Ectodermal cell (in vitro differentiated cells): ENCODE measurements around the gene CAVIN3. TPM values are rescaled to one million over a fixed set of nuclear protein-coding genes. Genes with fewer than 3 reads are reported as not detected.

ENCODE experiments used
- H3K27ac ChIP-seq: 2 replicates; pipeline ENCODE4 v1.7.0; 2013; ENCODE audit warnings: mild to moderate bottlenecking, low read depth, low read length; ENCODE audit not compliant: insufficient read depth, poor library complexity, severe bottlenecking
- H3K27me3 ChIP-seq: 2 replicates; pipeline ENCODE4 v1.7.0; 2013; ENCODE audit warnings: mild to moderate bottlenecking, low read length; ENCODE audit not compliant: insufficient read depth, control insufficient read depth, poor library complexity, severe bottlenecking
- H3K36me3 ChIP-seq: one replicate; pipeline ENCODE4 v1.7.0; 2013; ENCODE audit warnings: low read length; ENCODE audit not compliant: control insufficient read depth, insufficient read depth
- H3K4me1 ChIP-seq: one replicate; pipeline ENCODE4 v1.7.0; 2013; ENCODE audit warnings: low read length; ENCODE audit not compliant: control insufficient read depth, insufficient read depth
- H3K4me3 ChIP-seq: 2 replicates; pipeline ENCODE4 v1.7.0; 2013; ENCODE audit warnings: low read depth, low read length, control low read depth; ENCODE audit not compliant: insufficient read depth
- H3K9me3 ChIP-seq: 2 replicates; pipeline ENCODE4 v1.7.0; 2013; ENCODE audit warnings: mild to moderate bottlenecking, low read length, moderate library complexity; ENCODE audit not compliant: control insufficient read depth
- WGBS, 2 experiments: methylation state at CpG; one replicate each; pipeline ENCODE4 v1.1.7; 2013; ENCODE audit warnings: missing lambda C conversion rate in 2 of 2; 5-methylcytosine and 5-hydroxymethylcytosine counted together
- polyA plus RNA-seq, 4 experiments: library from polyadenylated mRNA; stranded (reverse); fragments of 50-300 nt; gene quantifications; one replicate each; pipeline ENCODE4 v1.2.3, GENCODE V29; 2013

The CAVIN3 gene, protein sequence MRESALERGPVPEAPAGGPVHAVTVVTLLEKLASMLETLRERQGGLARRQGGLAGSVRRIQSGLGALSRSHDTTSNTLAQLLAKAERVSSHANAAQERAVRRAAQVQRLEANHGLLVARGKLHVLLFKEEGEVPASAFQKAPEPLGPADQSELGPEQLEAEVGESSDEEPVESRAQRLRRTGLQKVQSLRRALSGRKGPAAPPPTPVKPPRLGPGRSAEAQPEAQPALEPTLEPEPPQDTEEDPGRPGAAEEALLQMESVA
- 11.8 TPM for polyA plus RNA-seq (2013, experiment 1 of 4)
- 12.6 TPM for polyA plus RNA-seq (2013, experiment 2 of 4)
- 10.5 TPM for polyA plus RNA-seq (2013, experiment 3 of 4)
- polyA plus RNA-seq (2013, experiment 4 of 4), result 10.9 TPM

GRCh38 chr11:6320411-6321155 is at the start of gene CAVIN3:
TSS of gene CAVIN3 (minus strand) at chr11:6320501. CDS start at chr11:6320476, 25 bp downstream.
- peak within 1 kb of the TSS; percentile 86 for H3K27ac ChIP-seq
- no peaks in the 10 kb centered on the region for H3K27me3 ChIP-seq
- H3K9me3 ChIP-seq, result no peaks in the 10 kb centered on the region
- peak within 1 kb of the TSS; percentile 60 for H3K4me3 ChIP-seq
- peaks cover 16% of the 10 kb centered on the region for H3K4me1 ChIP-seq
- 6% methylated on average over 44 of the region's 44 CpGs for WGBS, 2 experiments
- H3K36me3 ChIP-seq, result no peaks in the 10 kb centered on the region

DNA sequence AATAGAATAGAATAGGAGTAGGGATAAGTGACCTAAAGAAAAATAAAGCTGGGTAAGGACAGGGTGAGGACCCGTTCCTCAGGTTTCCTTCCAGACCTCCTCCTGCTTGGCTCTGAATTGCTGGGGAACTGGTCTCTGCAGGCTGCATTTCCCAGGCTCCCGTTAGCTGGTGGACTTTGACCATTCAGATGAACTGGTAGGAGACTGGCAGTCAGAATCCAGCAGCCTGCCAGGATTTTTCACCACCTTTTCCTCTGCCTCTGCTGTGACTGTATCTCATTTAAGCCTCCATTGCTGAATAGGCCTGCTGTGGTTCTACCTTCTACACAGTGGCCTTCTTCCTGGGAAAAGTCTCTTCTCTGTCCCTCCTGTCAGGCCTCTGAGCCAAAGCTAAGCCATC is 45.4 kb upstream of the CAVIN3 start:
- Histone ChIP-seq H3K27ac (no peak overlapping the region), H3K4me1 (no peaks in the 10 kb centered on the region), H3K4me3 (no peak overlapping the region), H3K27me3 (no peaks in the 10 kb centered on the region), H3K36me3 (no peaks in the 10 kb centered on the region), H3K9me3 (no peaks in the 10 kb centered on the region)
- WGBS, 2 experiments, result 74 to 82% methylated on average over 2 of the region's 2 CpGs

- Histone ChIP-seq H3K27ac (no peak overlapping the region), H3K27me3 (no peaks in the 10 kb centered on the region), H3K4me3 (no peak overlapping the region), H3K9me3 (no peaks in the 10 kb centered on the region), H3K36me3 (no peaks in the 10 kb centered on the region), H3K4me1 (no peaks in the 10 kb centered on the region)
- WGBS, 2 experiments, result 62 to 69% methylated on average over 6 of the region's 6 CpGs
Observed at GRCh38 chr11:6362873-6363678, 42.8 kb upstream of the CAVIN3 start.

DNA sequence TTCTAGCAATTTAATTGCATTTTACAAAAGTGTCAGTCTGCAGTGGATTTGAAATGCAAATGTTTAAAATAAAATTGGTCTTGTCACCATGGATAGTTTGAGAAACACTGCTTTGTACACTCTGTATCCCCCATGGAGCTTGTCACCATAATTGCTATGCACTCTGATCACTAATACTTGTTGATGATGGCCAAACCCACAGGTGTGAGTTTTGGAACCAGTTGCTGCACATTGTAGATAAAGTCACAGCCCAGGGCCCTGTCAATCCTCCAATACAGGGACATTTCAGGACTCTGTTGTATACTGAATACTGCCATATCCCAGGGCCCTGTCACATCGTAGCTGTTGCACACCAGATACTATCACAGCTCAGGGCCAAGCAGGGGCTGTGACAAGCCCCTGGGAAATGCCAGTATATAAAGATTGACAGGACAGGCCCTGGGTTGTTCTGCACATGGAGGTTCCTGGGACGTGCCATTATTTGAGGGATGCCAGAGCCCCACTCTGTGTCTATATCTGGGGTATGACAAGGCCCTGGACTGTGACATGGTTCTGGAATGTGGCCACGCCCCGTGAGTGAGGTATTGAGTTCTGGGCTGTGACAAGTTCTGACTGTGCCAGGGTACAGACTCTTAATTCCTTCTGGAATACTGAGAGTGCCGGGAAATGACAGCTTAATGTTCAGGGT is 42.0 kb upstream of the CAVIN3 start:
- WGBS, 2 experiments, result 88 to 95% methylated on average over 5 of the region's 5 CpGs
- Histone ChIP-seq H3K4me1 (no peaks in the 10 kb centered on the region), H3K4me3 (no peak overlapping the region), H3K9me3 (no peaks in the 10 kb centered on the region), H3K27ac (no peak overlapping the region), H3K27me3 (no peaks in the 10 kb centered on the region), H3K36me3 (no peaks in the 10 kb centered on the region)

DNA sequence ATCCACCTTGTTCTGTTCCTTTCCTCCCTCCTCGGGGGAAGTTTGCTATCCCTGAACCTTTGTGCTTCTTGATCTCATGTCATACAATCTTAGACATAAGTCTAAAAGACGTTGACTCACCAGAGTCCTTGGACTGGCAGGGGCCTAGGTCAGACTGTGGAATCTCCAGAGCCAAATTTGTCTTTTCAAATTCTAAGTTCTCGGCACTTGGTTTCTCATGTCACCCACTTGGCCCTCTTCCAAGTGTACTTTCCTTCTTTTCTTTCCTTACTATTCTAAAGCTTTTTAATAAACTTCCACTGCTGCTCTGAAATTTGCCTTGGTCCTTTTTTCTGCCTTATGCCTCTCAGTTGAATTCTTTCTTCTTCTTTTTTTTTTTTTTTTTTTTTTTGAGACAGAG is 39.9 kb upstream of the CAVIN3 start:
- Histone ChIP-seq H3K9me3 (no peaks in the 10 kb centered on the region), H3K27ac (no peak overlapping the region), H3K4me3 (no peak overlapping the region), H3K27me3 (no peaks in the 10 kb centered on the region), H3K36me3 (no peaks in the 10 kb centered on the region), H3K4me1 (no peaks in the 10 kb centered on the region)
- 90% methylated on average over 3 of the region's 3 CpGs for WGBS, 2 experiments

DNA sequence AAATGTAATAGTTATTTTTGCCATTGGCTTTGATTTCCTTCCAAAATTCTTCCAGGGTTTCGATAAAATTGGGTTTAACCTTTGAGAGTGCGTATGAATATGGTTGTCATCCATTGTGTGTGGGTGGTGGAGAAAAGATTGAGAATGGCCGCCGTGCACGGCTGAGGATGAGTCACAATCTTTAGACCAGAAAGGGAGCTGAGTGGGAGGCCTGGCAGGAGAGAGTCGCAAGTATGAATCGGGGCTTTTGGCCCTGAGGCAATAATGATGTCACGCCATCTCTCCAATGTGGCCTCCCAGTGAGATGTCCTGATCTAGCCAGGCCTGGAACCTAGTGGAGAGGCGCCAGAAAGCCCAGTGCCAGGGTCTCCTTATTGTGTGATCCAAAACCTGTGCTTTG is 36.9 kb upstream of the CAVIN3 start:
- Histone ChIP-seq H3K36me3 (no peaks in the 10 kb centered on the region), H3K27ac (no peak overlapping the region), H3K9me3 (no peaks in the 10 kb centered on the region), H3K27me3 (no peaks in the 10 kb centered on the region), H3K4me3 (no peak overlapping the region), H3K4me1 (no peaks in the 10 kb centered on the region)
- WGBS, 2 experiments, result 77 to 87% methylated on average over 8 to 9 of the region's 9 CpGs

DNA sequence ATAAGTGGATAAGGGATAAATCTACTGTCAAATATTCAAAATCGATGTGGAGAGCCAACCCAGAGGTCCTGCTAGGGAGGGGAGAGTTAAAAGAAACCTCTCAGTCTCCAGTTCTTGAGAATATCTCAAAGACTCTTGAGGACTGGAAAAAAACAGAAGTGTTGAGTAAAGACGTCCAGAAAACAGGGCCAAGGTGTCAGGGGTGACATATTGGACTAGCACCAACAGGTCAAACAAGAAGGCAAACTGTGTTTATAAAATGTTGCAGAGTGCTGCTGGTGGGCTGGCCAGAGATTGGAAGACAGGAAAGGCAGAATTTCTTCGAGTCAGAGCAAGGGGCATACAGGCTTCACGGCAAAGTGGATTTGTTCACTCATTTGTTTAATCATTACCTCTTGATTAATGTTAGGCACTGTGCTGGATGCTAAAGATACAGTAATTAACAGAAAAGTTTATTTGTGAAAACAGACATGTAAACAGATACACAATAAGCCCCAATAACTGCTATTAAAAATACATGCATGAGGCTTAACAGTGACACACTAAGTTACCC is 36.3 kb upstream of the CAVIN3 start:
- no peak overlapping the region for H3K4me3 ChIP-seq
- no peak overlapping the region for H3K27ac ChIP-seq
- no peaks in the 10 kb centered on the region for H3K9me3 ChIP-seq
- 90 to 93% methylated on average over 4 of the region's 4 CpGs for WGBS, 2 experiments
- no peaks in the 10 kb centered on the region for H3K27me3 ChIP-seq
- H3K36me3 ChIP-seq, result no peaks in the 10 kb centered on the region
- no peaks in the 10 kb centered on the region for H3K4me1 ChIP-seq

- H3K9me3 ChIP-seq, result no peaks in the 10 kb centered on the region
- H3K4me3 ChIP-seq, result no peak overlapping the region
- H3K27me3 ChIP-seq, result no peaks in the 10 kb centered on the region
- no peaks in the 10 kb centered on the region for H3K36me3 ChIP-seq
- no peak overlapping the region for H3K27ac ChIP-seq
- no peaks in the 10 kb centered on the region for H3K4me1 ChIP-seq
- 90 to 91% methylated on average over 4 of the region's 4 CpGs for WGBS, 2 experiments
Observed at GRCh38 chr11:6354651-6355485, 34.6 kb upstream of the CAVIN3 start.

GRCh38 chr11:6353367-6353987 is 33.2 kb upstream of the CAVIN3 start:
- H3K4me1 ChIP-seq, result no peaks in the 10 kb centered on the region
- H3K36me3 ChIP-seq, result no peaks in the 10 kb centered on the region
- no peak overlapping the region for H3K4me3 ChIP-seq
- WGBS, 2 experiments, result 17 to 20% methylated on average over 5 of the region's 5 CpGs
- H3K27me3 ChIP-seq, result no peaks in the 10 kb centered on the region
- H3K9me3 ChIP-seq, result no peaks in the 10 kb centered on the region
- H3K27ac ChIP-seq, result no peak overlapping the region
